NCI-H526 treated with DMSO at 0.1 percent for 48 hours (cell line): ENCODE results near the gene IMMT.

ENCODE experiments used
- DNase-seq: peaks from one replicate; lab custom pipeline; 2025; lab: John Stamatoyannopoulos, UW

Gene IMMT

GRCh38 chr2:86143307-86143706, 52.0 kb downstream of the IMMT start:
- no peak for DNase-seq

- no peak for DNase-seq
Measured at GRCh38 chr2:86142436-86143257, 52.6 kb downstream of the IMMT start.

GRCh38 chr2:86140969-86141392, 54.3 kb downstream of the IMMT start:
- DNase-seq: no peak

- no peak for DNase-seq
Measured at GRCh38 chr2:86139981-86140380, 55.3 kb downstream of the IMMT start.

GRCh38 chr2:86138736-86139625, 56.3 kb downstream of the IMMT start:
- DNase-seq: no peak

GRCh38 chr2:86136141-86136540, 59.1 kb downstream of the IMMT start:
- no peak for DNase-seq

- DNase-seq: no peak
Measured at GRCh38 chr2:86135653-86136052, 59.6 kb downstream of the IMMT start.

- no peak for DNase-seq
Measured at GRCh38 chr2:86134709-86135108, 60.6 kb downstream of the IMMT start.

- DNase-seq: no peak
Measured at GRCh38 chr2:86124683-86125082, 70.6 kb downstream of the IMMT start.

- DNase-seq: no peak
Measured at GRCh38 chr2:86123328-86123925, 71.8 kb downstream of the IMMT start.

GRCh38 chr2:86118130-86118529, 77.1 kb downstream of the IMMT start:
- DNase-seq: no peak

- no peak for DNase-seq
Measured at GRCh38 chr2:86107031-86107430, 88.2 kb downstream of the IMMT start.

- DNase-seq: peak; percentile 96
Measured at GRCh38 chr2:86105969-86106945, 89.0 kb downstream of the IMMT start, which contains the start of gene PTCD3. Gene PTCD3, plus strand, starts transcription at chr2:86106235. Its CDS starts 13 bp downstream, at chr2:86106248.

GRCh38 chr2:86105252-86105968, 89.9 kb downstream of the IMMT start, which contains the start of gene POLR1A:
Gene POLR1A, minus strand, starts transcription at chr2:86105886. Its CDS starts 110 bp downstream, at chr2:86105776.
- DNase-seq: peak; percentile 96

- no peak for DNase-seq
Measured at GRCh38 chr2:86102157-86102556, 93.1 kb downstream of the IMMT start.

- no peak for DNase-seq
Measured at GRCh38 chr2:86097913-86098312, 97.3 kb downstream of the IMMT start.

- no peak for DNase-seq
Measured at GRCh38 chr2:86097114-86097896, 98.0 kb downstream of the IMMT start.

GRCh38 chr2:86094229-86094628, 101.0 kb downstream of the IMMT start:
- no peak for DNase-seq
